ENCODE data around the gene VPS72.

GRCh38 chr1:151171190-151171589 is 18.8 kb downstream of the VPS72 start:
- no peak for TF ChIP-seq EP300 (IDR thresholded peaks at IDR 0.05)
- no peak for TF ChIP-seq POLR2A (IDR thresholded peaks at IDR 0.05)
- TF ChIP-seq CTCF (IDR thresholded peaks at IDR 0.05) = no peak

Data from ovary (tissue), 3 donors.